Measurements from ENCODE around the gene ZC3H4.
"Not testable (repeated sequence)": the region's sequence is repeated elsewhere in the genome, so short reads cannot be mapped to it uniquely, and the experiment has no call there.

ZC3H4 gene

GRCh38 chr19:47057328-47057727, 56.2 kb downstream of the ZC3H4 start:
- no peaks in the 10 kb centered on the region for H3K27me3 ChIP-seq (ENCODE audit: control insufficient read depth, insufficient read depth, low read length, poor library complexity, severe bottlenecking)
- 84 to 92% methylated on average over 2 of the region's 2 CpGs for WGBS, 2 experiments
- H3K9me3 ChIP-seq (ENCODE audit: control insufficient read depth, low read length), result no peaks in the 10 kb centered on the region
- no peak overlapping the region for H3K27ac ChIP-seq (ENCODE audit: insufficient read depth, low read depth, low read length, poor library complexity, severe bottlenecking)
- H3K4me3 ChIP-seq (ENCODE audit: insufficient read depth, low read depth, low read length), result no peak overlapping the region
- H3K4me1 ChIP-seq (ENCODE audit: control insufficient read depth, insufficient read depth, low read length), result peaks cover 3% of the 10 kb centered on the region
- H3K36me3 ChIP-seq (ENCODE audit: control insufficient read depth, insufficient read depth, low read length), result no peaks in the 10 kb centered on the region

GRCh38 chr19:47056411-47056810, 57.2 kb downstream of the ZC3H4 start:
- Histone ChIP-seq H3K27ac (ENCODE audit: insufficient read depth, low read depth, low read length, poor library complexity, severe bottlenecking) (no peak overlapping the region), H3K4me3 (ENCODE audit: insufficient read depth, low read depth, low read length) (no peak overlapping the region), H3K9me3 (ENCODE audit: control insufficient read depth, low read length) (no peaks in the 10 kb centered on the region), H3K27me3 (ENCODE audit: control insufficient read depth, insufficient read depth, low read length, poor library complexity, severe bottlenecking) (no peaks in the 10 kb centered on the region), H3K4me1 (ENCODE audit: control insufficient read depth, insufficient read depth, low read length) (peaks cover 3% of the 10 kb centered on the region), H3K36me3 (ENCODE audit: control insufficient read depth, insufficient read depth, low read length) (no peaks in the 10 kb centered on the region)
- 79 to 83% methylated on average over 5 of the region's 5 CpGs for WGBS, 2 experiments

- H3K4me3 ChIP-seq (ENCODE audit: insufficient read depth, low read depth, low read length); H3K27me3 ChIP-seq (ENCODE audit: control insufficient read depth, insufficient read depth, low read length, poor library complexity, severe bottlenecking); H3K4me1 ChIP-seq (ENCODE audit: control insufficient read depth, insufficient read depth, low read length); H3K27ac ChIP-seq (ENCODE audit: insufficient read depth, low read depth, low read length, poor library complexity, severe bottlenecking); H3K9me3 ChIP-seq (ENCODE audit: control insufficient read depth, low read length); H3K36me3 ChIP-seq (ENCODE audit: control insufficient read depth, insufficient read depth, low read length): not testable (repeated sequence)
- 93 to 96% methylated on average over 3 of the region's 3 CpGs for WGBS, 2 experiments
Observed at GRCh38 chr19:47050562-47050961, 63.0 kb downstream of the ZC3H4 start.

- no peak overlapping the region for H3K4me3 ChIP-seq (ENCODE audit: insufficient read depth, low read depth, low read length)
- H3K4me1 ChIP-seq (ENCODE audit: control insufficient read depth, insufficient read depth, low read length), result no peaks in the 10 kb centered on the region
- WGBS, 2 experiments, result 67 to 70% methylated on average over 9 of the region's 9 CpGs
- no peaks in the 10 kb centered on the region for H3K27me3 ChIP-seq (ENCODE audit: control insufficient read depth, insufficient read depth, low read length, poor library complexity, severe bottlenecking)
- no peak overlapping the region for H3K27ac ChIP-seq (ENCODE audit: insufficient read depth, low read depth, low read length, poor library complexity, severe bottlenecking)
- no peaks in the 10 kb centered on the region for H3K36me3 ChIP-seq (ENCODE audit: control insufficient read depth, insufficient read depth, low read length)
- H3K9me3 ChIP-seq (ENCODE audit: control insufficient read depth, low read length), result no peaks in the 10 kb centered on the region
Observed at GRCh38 chr19:47049307-47049700, 64.3 kb downstream of the ZC3H4 start.

- H3K27me3 ChIP-seq (ENCODE audit: control insufficient read depth, insufficient read depth, low read length, poor library complexity, severe bottlenecking), result no peaks in the 10 kb centered on the region
- no peaks in the 10 kb centered on the region for H3K36me3 ChIP-seq (ENCODE audit: control insufficient read depth, insufficient read depth, low read length)
- H3K4me1 ChIP-seq (ENCODE audit: control insufficient read depth, insufficient read depth, low read length), result no peaks in the 10 kb centered on the region
- no peaks in the 10 kb centered on the region for H3K9me3 ChIP-seq (ENCODE audit: control insufficient read depth, low read length)
- 1 to 3% methylated on average over 42 of the region's 42 CpGs for WGBS, 2 experiments
- peak overlapping the region; percentile 93 for H3K4me3 ChIP-seq (ENCODE audit: insufficient read depth, low read depth, low read length)
- no peak overlapping the region for H3K27ac ChIP-seq (ENCODE audit: insufficient read depth, low read depth, low read length, poor library complexity, severe bottlenecking)
Observed at GRCh38 chr19:47047763-47048405, 65.7 kb downstream of the ZC3H4 start.

- Histone ChIP-seq H3K4me1 (ENCODE audit: control insufficient read depth, insufficient read depth, low read length) (no peaks in the 10 kb centered on the region), H3K36me3 (ENCODE audit: control insufficient read depth, insufficient read depth, low read length) (no peaks in the 10 kb centered on the region), H3K4me3 (ENCODE audit: insufficient read depth, low read depth, low read length) (peak overlapping the region; percentile 93), H3K27me3 (ENCODE audit: control insufficient read depth, insufficient read depth, low read length, poor library complexity, severe bottlenecking) (no peaks in the 10 kb centered on the region), H3K27ac (ENCODE audit: insufficient read depth, low read depth, low read length, poor library complexity, severe bottlenecking) (no peak overlapping the region), H3K9me3 (ENCODE audit: control insufficient read depth, low read length) (no peaks in the 10 kb centered on the region)
- WGBS, 2 experiments, result 85 to 86% methylated on average over 13 of the region's 13 CpGs
Observed at GRCh38 chr19:47047272-47047762, 66.3 kb downstream of the ZC3H4 start.

GRCh38 chr19:47045867-47046470, 67.6 kb downstream of the ZC3H4 start:
- H3K9me3 ChIP-seq (ENCODE audit: control insufficient read depth, low read length), result no peaks in the 10 kb centered on the region
- no peak overlapping the region for H3K4me3 ChIP-seq (ENCODE audit: insufficient read depth, low read depth, low read length)
- 95% methylated on average over 45 of the region's 45 CpGs for WGBS, 2 experiments
- H3K27ac ChIP-seq (ENCODE audit: insufficient read depth, low read depth, low read length, poor library complexity, severe bottlenecking), result no peak overlapping the region
- no peaks in the 10 kb centered on the region for H3K4me1 ChIP-seq (ENCODE audit: control insufficient read depth, insufficient read depth, low read length)
- H3K36me3 ChIP-seq (ENCODE audit: control insufficient read depth, insufficient read depth, low read length), result no peaks in the 10 kb centered on the region
- H3K27me3 ChIP-seq (ENCODE audit: control insufficient read depth, insufficient read depth, low read length, poor library complexity, severe bottlenecking), result no peaks in the 10 kb centered on the region

GRCh38 chr19:47044946-47045866, 68.4 kb downstream of the ZC3H4 start:
- no peak overlapping the region for H3K4me3 ChIP-seq (ENCODE audit: insufficient read depth, low read depth, low read length)
- no peaks in the 10 kb centered on the region for H3K27me3 ChIP-seq (ENCODE audit: control insufficient read depth, insufficient read depth, low read length, poor library complexity, severe bottlenecking)
- H3K9me3 ChIP-seq (ENCODE audit: control insufficient read depth, low read length), result no peaks in the 10 kb centered on the region
- H3K36me3 ChIP-seq (ENCODE audit: control insufficient read depth, insufficient read depth, low read length), result no peaks in the 10 kb centered on the region
- WGBS, 2 experiments, result 94 to 95% methylated on average over 56 of the region's 56 CpGs
- no peaks in the 10 kb centered on the region for H3K4me1 ChIP-seq (ENCODE audit: control insufficient read depth, insufficient read depth, low read length)
- no peak overlapping the region for H3K27ac ChIP-seq (ENCODE audit: insufficient read depth, low read depth, low read length, poor library complexity, severe bottlenecking)

- Histone ChIP-seq H3K9me3 (ENCODE audit: control insufficient read depth, low read length) (no peaks in the 10 kb centered on the region), H3K4me3 (ENCODE audit: insufficient read depth, low read depth, low read length) (no peak overlapping the region)
- 89% methylated on average over 8 of the region's 8 CpGs for WGBS, 2 experiments
Observed at GRCh38 chr19:47040869-47041268, 72.7 kb downstream of the ZC3H4 start.

GRCh38 chr19:47039239-47039874, 74.2 kb downstream of the ZC3H4 start:
- H3K27ac ChIP-seq (ENCODE audit: insufficient read depth, low read depth, low read length, poor library complexity, severe bottlenecking), result no peak overlapping the region
- H3K27me3 ChIP-seq (ENCODE audit: control insufficient read depth, insufficient read depth, low read length, poor library complexity, severe bottlenecking), result no peaks in the 10 kb centered on the region
- no peaks in the 10 kb centered on the region for H3K9me3 ChIP-seq (ENCODE audit: control insufficient read depth, low read length)
- 93 to 95% methylated on average over 17 of the region's 17 CpGs for WGBS, 2 experiments
- peaks cover 8% of the 10 kb centered on the region for H3K4me1 ChIP-seq (ENCODE audit: control insufficient read depth, insufficient read depth, low read length)
- H3K36me3 ChIP-seq (ENCODE audit: control insufficient read depth, insufficient read depth, low read length), result no peaks in the 10 kb centered on the region
- no peak overlapping the region for H3K4me3 ChIP-seq (ENCODE audit: insufficient read depth, low read depth, low read length)

More at GRCh38 chr19:47040869-47041268, 72.7 kb downstream of the ZC3H4 start:
- H3K4me1 ChIP-seq (ENCODE audit: control insufficient read depth, insufficient read depth, low read length), result peaks cover 4% of the 10 kb centered on the region
- no peaks in the 10 kb centered on the region for H3K36me3 ChIP-seq (ENCODE audit: control insufficient read depth, insufficient read depth, low read length)
- no peak overlapping the region for H3K27ac ChIP-seq (ENCODE audit: insufficient read depth, low read depth, low read length, poor library complexity, severe bottlenecking)
- no peaks in the 10 kb centered on the region for H3K27me3 ChIP-seq (ENCODE audit: control insufficient read depth, insufficient read depth, low read length, poor library complexity, severe bottlenecking)

All from ectodermal cell (in vitro differentiated cells).